ENCODE measurements around the gene SSR3. TPM values are rescaled to one million over a fixed set of nuclear protein-coding genes. Genes with fewer than 3 reads are reported as not detected.
A peak's percentile ranks its signal among the peaks of the same experiment; 100 is the strongest.

The SSR3 gene
- total and polyA plus RNA-seq, 9 of the 15 experiments (the other 6 are each of a cell fraction or from before 2014, with no cell fraction given): 104 to 464 (median 307) TPM

DNA sequence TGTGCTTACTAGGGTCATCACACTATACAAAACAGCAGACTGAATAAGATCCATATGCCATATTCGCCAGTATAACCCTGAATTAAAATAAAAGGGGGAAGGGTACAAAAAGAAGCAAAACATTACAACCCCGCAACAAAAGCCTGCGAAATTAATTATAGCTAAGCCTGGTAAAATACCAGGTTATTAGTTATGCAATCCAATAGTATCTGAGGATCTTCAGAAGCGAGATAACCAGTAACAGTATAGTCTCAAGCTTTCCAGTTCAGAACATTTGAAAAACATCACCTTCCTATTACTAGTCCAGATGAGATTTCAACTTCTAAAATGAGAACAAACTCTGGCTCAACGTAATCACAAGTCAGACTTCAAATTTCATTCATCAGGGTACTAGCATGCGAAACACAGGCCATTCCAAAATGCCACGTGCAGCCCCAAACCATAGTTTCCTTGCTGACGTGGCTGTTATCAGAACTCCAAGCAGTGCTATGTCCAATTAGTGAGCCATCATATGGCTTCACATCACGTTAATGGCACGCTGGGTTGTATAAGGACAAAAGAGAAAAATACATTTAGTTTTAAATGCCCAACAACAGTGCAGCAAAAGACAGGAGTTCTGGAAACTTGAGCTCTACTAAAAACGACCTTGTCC lies 1.1 kb downstream of the SSR3 start (continued):
- TF ChIP-seq, protein P1, sequence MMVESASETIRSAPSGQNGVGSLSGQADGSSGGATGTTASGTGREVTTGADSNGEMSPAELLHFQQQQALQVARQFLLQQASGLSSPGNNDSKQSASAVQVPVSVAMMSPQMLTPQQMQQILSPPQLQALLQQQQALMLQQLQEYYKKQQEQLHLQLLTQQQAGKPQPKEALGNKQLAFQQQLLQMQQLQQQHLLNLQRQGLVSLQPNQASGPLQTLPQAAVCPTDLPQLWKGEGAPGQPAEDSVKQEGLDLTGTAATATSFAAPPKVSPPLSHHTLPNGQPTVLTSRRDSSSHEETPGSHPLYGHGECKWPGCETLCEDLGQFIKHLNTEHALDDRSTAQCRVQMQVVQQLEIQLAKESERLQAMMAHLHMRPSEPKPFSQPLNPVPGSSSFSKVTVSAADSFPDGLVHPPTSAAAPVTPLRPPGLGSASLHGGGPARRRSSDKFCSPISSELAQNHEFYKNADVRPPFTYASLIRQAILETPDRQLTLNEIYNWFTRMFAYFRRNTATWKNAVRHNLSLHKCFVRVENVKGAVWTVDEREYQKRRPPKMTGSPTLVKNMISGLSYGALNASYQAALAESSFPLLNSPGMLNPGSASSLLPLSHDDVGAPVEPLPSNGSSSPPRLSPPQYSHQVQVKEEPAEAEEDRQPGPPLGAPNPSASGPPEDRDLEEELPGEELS (CRISPR knock-in tag; IDR thresholded peaks at IDR 0.05; ENCODE audit: borderline replicate concordance): no peak
- TF ChIP-seq HDAC6 (IDR thresholded peaks at IDR 0.05; ENCODE audit: low read depth, low read length) (no peak), PATZ1 (CRISPR knock-in tag; IDR thresholded peaks at IDR 0.05; ENCODE audit: borderline replicate concordance) (no peak), ETV1 (tag; conservative IDR thresholded peaks at IDR 0.05; ENCODE audit: low read depth) (no peak), CTCF (IDR thresholded peaks at IDR 0.05 in 2 of 3, conservative IDR thresholded peaks at IDR 0.05 in 1 of 3; ENCODE audit: insufficient read depth in 2 of 3, low read depth in 1 of 3, low read length in 3 of 3) (no peak), ELK3 (CRISPR knock-in tag; IDR thresholded peaks at IDR 0.05) (no peak), YY1 (IDR thresholded peaks at IDR 0.05; ENCODE audit: borderline replicate concordance in 1 of 3, control insufficient read depth in 1 of 3, extremely low read depth in 1 of 3, insufficient read depth in 3 of 3, insufficient read length in 1 of 3, insufficient replicate concordance in 2 of 3, low read depth in 1 of 3, low read length in 2 of 3) (no peak), ZNF780A (CRISPR knock-in tag; IDR thresholded peaks at IDR 0.05) (no peak), RNF219 (CRISPR knock-in tag; IDR thresholded peaks at IDR 0.05) (no peak), SUPT5H (IDR thresholded peaks at IDR 0.05) (no peak), POLR2B (IDR thresholded peaks at IDR 0.05; ENCODE audit: low read depth, partially characterized antibody) (no peak), BMI1 (IDR thresholded peaks at IDR 0.05; ENCODE audit: low read length) (no peak), BHLHE40 (IDR thresholded peaks at IDR 0.05; ENCODE audit: low read length) (peak; percentile 82), EZH2 (IDR thresholded peaks at IDR 0.05; ENCODE audit: borderline replicate concordance, low read depth, low read length) (no peak), RAD51 (IDR thresholded peaks at IDR 0.05; ENCODE audit: borderline replicate concordance, low read depth) (no peak)
